Astrocyte (in vitro differentiated cells and primary cell): ENCODE measurements around the gene EFEMP1.
"Not testable (repeated sequence)": the region's sequence is repeated elsewhere in the genome, so short reads cannot be mapped to it uniquely, and the experiment has no call there.

Experiments
- CTCF ChIP-seq: IDR thresholded peaks from 2 replicates; pipeline ENCODE4 v1.5.1; 2011; ENCODE audit warnings: low read depth, mild to moderate bottlenecking, inconsistent platforms, low read length, moderate library complexity; ENCODE audit not compliant: insufficient read depth
- EZH2 ChIP-seq: IDR thresholded peaks from 2 replicates; pipeline ENCODE4 v1.6.1; 2012; ENCODE audit warnings: mild to moderate bottlenecking, low read length, inconsistent platforms; ENCODE audit not compliant: insufficient read depth

- TF ChIP-seq CTCF, EZH2: not testable (repeated sequence)
Observed at GRCh38 chr2:55831671-55832410, 91.7 kb downstream of the EFEMP1 start.
